CD4-positive, alpha-beta T cell treated with Interleukin-6 at 100 ng/mL for 8 hours (primary cell): ENCODE results near the gene POU6F2.
"Not testable (repeated sequence)": the region's sequence is repeated elsewhere in the genome, so short reads cannot be mapped to it uniquely, and the experiment has no call there.

Experiments used
- DNase-seq: peaks from one replicate; pipeline ENCODE4 v3.0.0-alpha.2; 2020; ENCODE audit warnings: mixed read lengths, low spot score

Gene POU6F2, protein sequence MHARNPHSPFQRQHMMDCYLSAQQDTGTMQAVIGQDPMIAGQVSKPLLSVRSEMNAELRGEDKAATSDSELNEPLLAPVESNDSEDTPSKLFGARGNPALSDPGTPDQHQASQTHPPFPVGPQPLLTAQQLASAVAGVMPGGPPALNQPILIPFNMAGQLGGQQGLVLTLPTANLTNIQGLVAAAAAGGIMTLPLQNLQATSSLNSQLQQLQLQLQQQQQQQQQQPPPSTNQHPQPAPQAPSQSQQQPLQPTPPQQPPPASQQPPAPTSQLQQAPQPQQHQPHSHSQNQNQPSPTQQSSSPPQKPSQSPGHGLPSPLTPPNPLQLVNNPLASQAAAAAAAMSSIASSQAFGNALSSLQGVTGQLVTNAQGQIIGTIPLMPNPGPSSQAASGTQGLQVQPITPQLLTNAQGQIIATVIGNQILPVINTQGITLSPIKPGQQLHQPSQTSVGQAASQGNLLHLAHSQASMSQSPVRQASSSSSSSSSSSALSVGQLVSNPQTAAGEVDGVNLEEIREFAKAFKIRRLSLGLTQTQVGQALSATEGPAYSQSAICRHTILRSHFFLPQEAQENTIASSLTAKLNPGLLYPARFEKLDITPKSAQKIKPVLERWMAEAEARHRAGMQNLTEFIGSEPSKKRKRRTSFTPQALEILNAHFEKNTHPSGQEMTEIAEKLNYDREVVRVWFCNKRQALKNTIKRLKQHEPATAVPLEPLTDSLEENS

DNA sequence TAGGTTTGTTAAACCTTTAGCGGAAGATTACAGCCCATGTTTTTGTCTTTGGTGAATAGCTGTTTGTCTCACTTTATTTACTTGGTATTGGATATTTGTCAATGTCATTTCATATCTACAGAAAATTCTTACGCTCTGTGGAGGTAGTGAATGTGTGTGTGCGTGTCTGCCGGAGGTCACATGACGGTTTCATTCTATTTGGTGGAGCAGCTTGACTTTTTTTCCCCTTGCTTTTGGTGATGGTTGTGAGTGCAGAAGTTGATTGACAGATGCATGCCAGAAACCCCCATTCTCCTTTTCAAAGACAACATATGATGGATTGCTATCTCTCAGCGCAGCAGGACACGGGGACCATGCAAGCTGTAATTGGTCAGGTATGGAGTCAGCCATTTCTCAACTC lies at the start of gene POU6F2:
Gene POU6F2, plus strand, starts transcription at position 225 of the 400 bp plus-strand sequence. Its CDS starts 45 bp downstream, at position 270.
- DNase-seq, result no peak

DNA sequence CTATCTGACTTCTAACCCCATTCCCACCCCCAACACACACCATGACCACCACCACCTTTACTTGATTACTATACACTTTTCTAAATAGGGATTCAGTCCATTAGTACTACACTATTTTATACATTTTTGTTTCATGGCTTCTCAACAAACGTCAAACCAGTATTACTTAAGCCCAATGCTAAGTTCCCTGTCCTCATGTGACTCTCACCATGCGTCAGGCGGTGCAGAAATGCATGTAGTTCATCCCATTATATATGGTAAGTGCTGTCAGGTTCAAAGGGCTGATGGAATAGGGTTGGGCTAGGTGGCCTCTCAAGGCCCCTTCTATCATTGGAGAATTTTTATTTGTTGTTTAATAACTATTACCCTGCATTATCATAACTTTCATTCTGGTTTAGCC lies 49.2 kb upstream of the POU6F2 start:
- DNase-seq, result no peak

- no peak for DNase-seq
These were observed 48.1 kb upstream of the POU6F2 start for GRCh38 chr7:38929460-38930171.

GRCh38 chr7:38932509-38933168 lies 45.1 kb upstream of the POU6F2 start:
- no peak for DNase-seq

GRCh38 chr7:38934051-38934450 lies 43.7 kb upstream of the POU6F2 start:
- no peak for DNase-seq

DNA sequence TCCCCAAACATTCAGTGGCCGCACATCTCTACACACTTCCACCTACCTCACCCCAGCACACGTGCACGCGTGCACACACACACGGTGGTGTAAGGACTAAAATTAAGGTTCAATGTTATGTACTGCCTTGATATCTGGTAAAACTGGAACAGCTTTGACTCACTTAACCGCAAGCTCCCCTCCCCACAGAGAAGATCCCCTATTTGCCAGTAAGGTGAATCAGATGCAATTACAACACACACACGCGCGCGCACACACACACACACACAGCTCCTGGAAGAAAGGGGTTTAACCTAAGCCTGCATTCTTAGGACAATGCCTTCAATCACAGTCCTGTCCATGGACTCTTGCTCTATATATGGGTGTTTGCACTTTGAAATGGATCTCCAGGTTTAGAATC lies 43.2 kb upstream of the POU6F2 start:
- DNase-seq, result no peak

DNA sequence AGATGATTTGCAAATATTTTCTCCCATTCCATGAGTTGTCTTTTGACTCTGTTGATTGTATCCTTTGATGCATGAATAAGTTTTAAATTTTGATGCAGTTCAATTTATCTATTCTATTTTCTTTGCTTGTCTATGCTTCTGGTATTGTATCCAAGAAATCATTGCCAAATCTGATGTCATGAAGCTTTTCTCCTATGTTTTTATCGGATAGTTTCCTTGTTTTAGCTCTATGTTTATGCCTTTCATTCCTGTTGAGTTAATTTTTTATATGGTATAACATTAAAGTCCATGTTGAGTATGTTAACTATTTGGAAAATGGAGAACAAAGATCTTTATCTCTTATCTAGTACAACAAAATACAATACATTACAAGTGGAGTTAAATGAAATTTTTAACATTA lies 41.1 kb upstream of the POU6F2 start:
- DNase-seq, result no peak

DNA sequence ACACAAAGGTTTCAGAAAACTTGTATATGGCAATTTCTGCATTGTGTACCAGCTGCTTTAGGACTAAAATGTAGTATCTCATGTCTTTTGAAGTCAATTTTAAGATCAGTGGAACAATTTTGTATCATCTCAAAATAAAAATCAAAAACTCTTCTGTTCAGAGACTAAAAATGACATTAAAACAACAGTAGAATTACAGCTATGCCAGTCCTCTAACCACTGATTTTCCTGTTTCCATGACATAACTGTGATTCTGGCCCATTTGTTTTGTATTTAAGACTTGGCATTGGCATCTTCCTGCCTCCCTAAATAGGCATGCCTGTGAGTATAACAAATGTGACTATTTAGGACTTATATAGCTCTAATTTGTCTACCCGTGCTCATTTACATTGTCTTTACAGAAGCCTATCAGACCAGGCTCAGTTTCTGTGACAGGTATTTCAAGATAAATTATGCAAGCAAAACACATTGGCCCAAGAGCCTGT lies 39.7 kb upstream of the POU6F2 start:
- DNase-seq, result no peak

DNA sequence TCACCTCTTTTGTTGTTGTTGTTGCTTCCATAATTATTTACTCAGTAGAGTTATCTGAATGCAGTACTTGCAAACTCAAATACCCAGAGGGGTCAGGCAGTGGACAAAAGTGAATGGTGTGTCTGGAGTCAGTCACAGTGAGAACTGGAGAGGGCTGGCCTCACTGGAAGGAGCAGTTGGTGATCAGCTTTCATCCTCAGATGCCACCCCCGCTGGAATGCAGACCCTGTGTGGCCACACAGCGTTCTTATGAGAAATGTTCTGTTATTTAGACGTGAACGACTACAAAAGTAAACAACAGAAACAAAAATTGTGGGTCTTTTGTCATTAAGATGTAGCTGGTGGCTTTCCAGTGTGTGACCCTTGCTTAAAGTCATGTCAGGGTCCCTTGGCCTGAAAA lies 39.1 kb upstream of the POU6F2 start:
- no peak for DNase-seq

DNA sequence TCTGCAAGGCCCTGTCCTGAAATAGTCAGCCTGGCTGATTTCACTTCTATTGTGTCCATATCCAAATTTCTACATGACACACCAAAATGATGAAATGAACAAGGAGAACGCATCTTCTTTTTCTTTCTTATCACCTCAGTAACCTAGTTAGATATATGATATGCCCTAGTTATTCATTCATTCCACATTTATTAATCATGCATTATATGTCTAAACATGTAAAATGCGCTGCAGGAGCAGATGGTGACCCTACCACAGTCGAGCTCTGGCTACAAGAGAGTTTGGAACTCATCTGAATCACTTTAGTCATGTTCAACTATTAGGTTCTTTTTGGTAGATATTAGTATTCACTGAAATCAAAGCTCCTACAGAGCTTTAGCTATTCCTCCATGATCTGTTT lies 36.9 kb upstream of the POU6F2 start:
- no peak for DNase-seq

DNA sequence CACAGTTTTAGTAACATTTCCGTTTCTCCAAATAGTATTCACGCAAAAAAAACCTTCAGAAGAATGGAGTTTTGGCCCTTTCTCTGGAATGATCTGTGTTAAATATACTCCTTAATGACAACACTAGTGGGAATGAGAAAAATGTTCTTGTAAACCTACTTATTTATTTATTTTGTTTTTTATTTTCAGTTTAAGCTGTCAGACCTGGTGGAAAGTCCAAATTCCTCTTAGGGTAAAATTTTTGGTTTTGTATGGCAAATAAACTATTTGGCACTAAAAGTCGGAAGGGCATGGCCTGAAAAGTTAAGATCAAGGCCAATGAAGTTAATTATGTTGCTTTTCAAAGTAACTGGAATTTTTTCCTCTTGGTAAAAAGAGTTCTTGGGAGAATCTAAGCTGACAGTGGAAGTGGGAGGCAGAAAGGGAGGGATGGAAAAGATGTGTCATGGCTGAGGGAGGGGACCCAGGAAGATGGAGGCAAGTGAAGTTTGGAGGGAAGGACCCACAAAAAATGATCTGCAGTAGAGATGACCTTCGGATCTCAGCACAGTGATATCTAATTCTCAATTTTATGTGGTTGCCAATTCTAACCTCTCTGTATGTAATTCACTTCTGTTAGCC lies 35.2 kb upstream of the POU6F2 start:
- no peak for DNase-seq

- not testable (repeated sequence) for DNase-seq
These were observed 30.2 kb upstream of the POU6F2 start for GRCh38 chr7:38947541-38947940.

- no peak for DNase-seq
These were observed 27.4 kb upstream of the POU6F2 start for GRCh38 chr7:38950309-38950708.

- no peak for DNase-seq
These were observed 26.5 kb upstream of the POU6F2 start for GRCh38 chr7:38951213-38951612.

GRCh38 chr7:38953227-38953626 lies 24.5 kb upstream of the POU6F2 start:
- no peak for DNase-seq

DNA sequence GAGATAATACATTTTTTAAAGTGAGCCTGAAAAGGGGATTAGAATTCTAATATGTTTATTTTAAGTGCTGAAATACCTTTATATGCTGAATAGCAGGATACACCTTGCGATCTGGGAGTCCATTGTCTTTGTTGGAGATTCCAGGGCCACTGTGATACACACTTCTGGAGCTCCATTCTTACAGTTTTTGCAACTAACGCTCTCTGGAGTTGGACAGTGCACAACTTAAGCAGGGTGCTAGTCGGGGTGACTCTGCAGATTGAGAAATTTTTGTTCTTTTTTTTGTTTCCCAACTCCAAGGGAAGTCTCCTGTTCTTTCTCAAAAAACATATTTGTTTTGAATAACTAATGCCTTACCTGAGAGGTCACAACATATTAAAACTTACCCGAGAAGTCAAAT lies 23.7 kb upstream of the POU6F2 start:
- DNase-seq, result no peak

- DNase-seq, result no peak
These were observed 21.8 kb upstream of the POU6F2 start for GRCh38 chr7:38955892-38956291.

- no peak for DNase-seq
These were observed 15.7 kb upstream of the POU6F2 start for GRCh38 chr7:38962028-38962427.

GRCh38 chr7:38964921-38965320 lies 12.8 kb upstream of the POU6F2 start:
- no peak for DNase-seq

- DNase-seq, result no peak
These were observed 3.9 kb upstream of the POU6F2 start for GRCh38 chr7:38973760-38974159.

- no peak for DNase-seq
These were observed 1.7 kb upstream of the POU6F2 start for GRCh38 chr7:38975944-38976392.

GRCh38 chr7:38978491-38978890 lies 782 bp downstream of the POU6F2 start:
- DNase-seq, result no peak
